Left lung (tissue), 10 donors: ENCODE data around the gene EXD3. TPM values are rescaled to one million over a fixed set of nuclear protein-coding genes. Genes with fewer than 3 reads are reported as not detected.
"Not testable (repeated sequence)": the region's sequence is repeated elsewhere in the genome, so short reads cannot be mapped to it uniquely, and the experiment has no call there.

ENCODE experiments used
- ATAC-seq: fragments of 200-7000 bp; cut with Tn5 transposase; one replicate; pipeline ENCODE4 v1.9.1; 2020; ENCODE audit warnings: moderate library complexity
- DNase-seq, 4 donors: peaks; one replicate each; pipeline ENCODE4 v3.0.0-alpha.2; 2013 to 2020
- H3K27ac ChIP-seq, 2 donors: fragments of 200-600 bp; sonication (generic) in 1 of 2; one replicate each; pipeline versions ENCODE4 v1.5.0 to v1.8.0; 2020 to 2021
- H3K27me3 ChIP-seq, 2 donors: fragments of 200-600 bp; sonication (generic) in 1 of 2; one replicate each; pipeline versions ENCODE4 v1.5.0 to v1.8.0; 2020 to 2021
- H3K36me3 ChIP-seq, 2 donors: fragments of 200-600 bp; sonication (generic) in 1 of 2; one replicate each; pipeline versions ENCODE4 v1.5.0 to v1.8.0; 2020 to 2021
- H3K4me1 ChIP-seq, 2 donors: fragments of 200-600 bp; one replicate each; pipeline ENCODE4 v1.8.0; 2021
- H3K4me3 ChIP-seq, 2 donors: fragments of 200-600 bp; sonication (generic) in 1 of 2; one replicate each; pipeline versions ENCODE4 v1.5.0 to v1.8.0; 2020 to 2021; ENCODE audit warnings: mild to moderate bottlenecking in 1 of 2
- H3K9me3 ChIP-seq, 2 donors: fragments of 200-600 bp; sonication (generic) in 1 of 2; one replicate each; pipeline versions ENCODE4 v1.5.0 to v1.8.0; 2020 to 2021
- intact Hi-C, 2 donors: fragments of 100-400 bp; cut with DNase I; formaldehyde crosslinking; loops; one replicate each; pipeline versions ENCODE4 v1.11.2 to v1.14.2; 2022
- polyA plus RNA-seq, 6 donors: library from polyadenylated mRNA; unstranded; fragments of 120-200 nt; gene quantifications; one replicate each; pipeline ENCODE4 v1.2.1, GENCODE V29; 2013; ENCODE audit not compliant: insufficient read length in 6 of 6
- total RNA-seq, 2 donors: library from RNA; stranded (reverse); fragmentation: NEBNext Ultra II Directional; extraction: Animal tissue kit (Norgen Biotek cat#: 25700); gene quantifications; one replicate each; pipeline ENCODE4 v1.2.1, GENCODE V29; 2021
- TF ChIP-seq, protein P1 (sequence below), 2 donors: fragments of 200-600 bp; sonication (generic) in 1 of 2; IDR thresholded peaks; one replicate each; pipeline versions ENCODE4 v1.5.0 to v1.8.0; 2021; ENCODE audit warnings: antibody characterized with exemption in 2 of 2
- donor health status: DM: no; HTN: yes; CAD: no.
- donor health status: DM: no; HTN: no; CAD: no.

Gene EXD3
- total and polyA plus RNA-seq, 8 donors, result 13.2 to 21.8 (median 16.6) TPM

DNA sequence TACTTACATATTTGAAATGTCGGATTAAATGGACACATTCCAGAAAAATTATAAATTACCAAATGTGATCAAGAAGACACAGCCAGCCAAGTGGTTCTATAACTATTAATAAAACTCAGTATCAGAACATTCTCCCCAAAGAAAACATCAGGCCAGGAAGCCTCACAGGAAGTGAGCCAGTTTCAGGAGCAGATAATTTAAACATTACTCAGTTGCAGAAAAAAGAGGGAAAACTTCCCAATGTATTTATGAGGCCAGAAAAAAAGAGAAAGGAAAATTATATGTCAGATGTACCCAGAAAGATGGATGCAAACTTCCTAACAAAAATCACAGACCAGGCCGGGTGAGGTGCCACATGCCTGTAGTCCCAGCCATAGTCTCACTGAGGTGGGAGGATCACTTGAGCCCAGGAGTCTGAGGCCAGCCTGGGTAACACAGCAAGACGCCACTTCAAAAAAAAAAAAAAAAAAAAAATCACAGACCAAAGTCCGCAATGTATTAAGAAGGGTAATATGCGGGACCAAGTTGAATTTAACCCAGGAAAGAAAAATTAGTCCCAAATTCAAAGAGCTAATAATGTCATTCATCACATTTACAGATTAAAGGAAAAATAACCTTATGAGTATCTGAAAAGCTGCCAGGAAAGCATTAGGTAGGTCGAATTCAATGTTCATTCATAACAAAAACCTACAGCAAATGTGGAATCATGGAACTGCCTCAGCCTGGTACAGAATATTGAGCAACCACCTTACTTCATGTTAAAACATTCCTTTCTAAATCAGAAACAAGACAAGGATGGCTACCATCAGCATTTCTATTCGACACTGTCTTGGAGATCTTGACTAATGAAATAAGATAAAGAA, 83.7 kb downstream of the EXD3 start:
- intact Hi-C loops, result no loop called here

DNA sequence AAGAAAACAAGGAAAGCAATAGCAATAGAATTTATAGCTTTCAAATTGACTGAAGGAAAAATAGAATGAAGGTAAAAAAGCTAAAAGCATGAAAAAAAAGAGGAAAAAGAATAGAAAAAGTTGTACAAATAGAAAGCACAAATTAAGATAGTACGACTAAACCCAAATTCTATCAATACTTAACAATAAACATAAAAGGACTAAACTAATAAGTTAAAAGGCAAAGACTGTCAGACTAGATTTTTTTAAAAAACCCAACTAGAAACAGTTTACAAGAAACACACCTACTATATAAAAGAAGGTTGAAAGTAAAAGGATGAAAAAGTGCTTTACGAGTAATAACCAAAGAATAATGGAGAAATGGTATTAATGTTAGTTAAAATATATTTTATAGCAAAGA, 86.2 kb downstream of the EXD3 start:
- Histone ChIP-seq H3K4me3 (no peak overlapping the region), H3K9me3 (peaks cover 0 to 20% of the 10 kb centered on the region in 2 donors), H3K4me1 (no peaks in the 10 kb centered on the region), H3K27me3 (no peaks in the 10 kb centered on the region), H3K36me3 (no peaks in the 10 kb centered on the region), H3K27ac (no peak overlapping the region)
- TF ChIP-seq, protein P1, sequence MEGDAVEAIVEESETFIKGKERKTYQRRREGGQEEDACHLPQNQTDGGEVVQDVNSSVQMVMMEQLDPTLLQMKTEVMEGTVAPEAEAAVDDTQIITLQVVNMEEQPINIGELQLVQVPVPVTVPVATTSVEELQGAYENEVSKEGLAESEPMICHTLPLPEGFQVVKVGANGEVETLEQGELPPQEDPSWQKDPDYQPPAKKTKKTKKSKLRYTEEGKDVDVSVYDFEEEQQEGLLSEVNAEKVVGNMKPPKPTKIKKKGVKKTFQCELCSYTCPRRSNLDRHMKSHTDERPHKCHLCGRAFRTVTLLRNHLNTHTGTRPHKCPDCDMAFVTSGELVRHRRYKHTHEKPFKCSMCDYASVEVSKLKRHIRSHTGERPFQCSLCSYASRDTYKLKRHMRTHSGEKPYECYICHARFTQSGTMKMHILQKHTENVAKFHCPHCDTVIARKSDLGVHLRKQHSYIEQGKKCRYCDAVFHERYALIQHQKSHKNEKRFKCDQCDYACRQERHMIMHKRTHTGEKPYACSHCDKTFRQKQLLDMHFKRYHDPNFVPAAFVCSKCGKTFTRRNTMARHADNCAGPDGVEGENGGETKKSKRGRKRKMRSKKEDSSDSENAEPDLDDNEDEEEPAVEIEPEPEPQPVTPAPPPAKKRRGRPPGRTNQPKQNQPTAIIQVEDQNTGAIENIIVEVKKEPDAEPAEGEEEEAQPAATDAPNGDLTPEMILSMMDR (IDR thresholded peaks at IDR 0.05), result no peak
- intact Hi-C loops, result no loop called here
- no peak for DNase-seq
- ATAC-seq, result no peak

More for the DNA sequence above, 83.7 kb downstream of the EXD3 start:
- Histone ChIP-seq H3K4me3 (no peak overlapping the region), H3K27me3 (no peaks in the 10 kb centered on the region), H3K9me3 (peaks cover 0 to 27% of the 10 kb centered on the region in 2 donors), H3K36me3 (no peaks in the 10 kb centered on the region), H3K4me1 (no peaks in the 10 kb centered on the region), H3K27ac (no peak overlapping the region)
- no peak for ATAC-seq
- no peak for DNase-seq
- TF ChIP-seq, protein P1 (IDR thresholded peaks at IDR 0.05), result no peak

DNA sequence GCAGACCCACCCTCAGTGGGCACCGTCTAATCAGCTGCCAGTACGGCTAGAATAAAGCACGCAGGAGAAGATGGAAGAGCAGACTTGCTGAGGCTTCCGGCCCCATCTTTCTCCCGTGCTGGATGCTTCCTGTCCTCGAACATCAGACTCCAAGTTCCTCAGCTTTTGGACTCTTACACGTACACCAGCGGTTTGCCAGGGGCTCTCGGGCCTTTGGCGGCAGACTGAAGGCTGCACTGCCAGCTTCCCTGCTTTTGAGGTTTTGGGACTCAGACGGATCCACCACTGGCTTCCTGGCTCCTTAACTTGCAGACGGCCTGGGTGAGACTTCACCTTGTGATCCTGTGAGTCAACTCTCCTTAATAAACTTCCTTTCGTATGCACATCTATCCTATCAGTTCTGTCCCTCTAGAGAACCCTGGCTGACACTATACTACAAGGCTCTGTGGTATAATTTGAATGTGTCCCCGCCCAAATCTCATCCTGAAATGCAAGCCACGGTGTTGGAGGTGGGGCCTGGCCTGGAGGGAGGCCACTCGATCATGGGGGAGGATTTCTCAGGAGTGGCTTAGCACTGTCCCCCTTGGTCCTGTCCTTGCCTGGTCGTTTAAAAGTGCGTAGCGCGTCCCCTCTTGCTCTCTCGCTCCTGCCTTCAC, 89.8 kb downstream of the EXD3 start:
- Histone ChIP-seq H3K36me3 (no peaks in the 10 kb centered on the region), H3K4me3 (no peak overlapping the region), H3K27me3 (no peaks in the 10 kb centered on the region), H3K27ac (no peak overlapping the region), H3K4me1 (no peaks in the 10 kb centered on the region), H3K9me3 (peaks cover 0 to 20% of the 10 kb centered on the region in 2 donors)
- DNase-seq (no peak), ATAC-seq (no peak)
- TF ChIP-seq, protein P1 (IDR thresholded peaks at IDR 0.05), result no peak
- intact Hi-C loops, result no loop called here

GRCh38 chr9:137331929-137332328, 91.0 kb downstream of the EXD3 start:
- Histone ChIP-seq H3K27ac (no peak overlapping the region), H3K9me3 (peaks cover 0 to 12% of the 10 kb centered on the region in 2 donors), H3K36me3 (no peaks in the 10 kb centered on the region), H3K4me3 (no peak overlapping the region), H3K4me1 (no peaks in the 10 kb centered on the region), H3K27me3 (no peaks in the 10 kb centered on the region)
- ATAC-seq (no peak), DNase-seq (no peak)
- TF ChIP-seq, protein P1 (IDR thresholded peaks at IDR 0.05), result no peak
- intact Hi-C loops, result no loop called here

DNA sequence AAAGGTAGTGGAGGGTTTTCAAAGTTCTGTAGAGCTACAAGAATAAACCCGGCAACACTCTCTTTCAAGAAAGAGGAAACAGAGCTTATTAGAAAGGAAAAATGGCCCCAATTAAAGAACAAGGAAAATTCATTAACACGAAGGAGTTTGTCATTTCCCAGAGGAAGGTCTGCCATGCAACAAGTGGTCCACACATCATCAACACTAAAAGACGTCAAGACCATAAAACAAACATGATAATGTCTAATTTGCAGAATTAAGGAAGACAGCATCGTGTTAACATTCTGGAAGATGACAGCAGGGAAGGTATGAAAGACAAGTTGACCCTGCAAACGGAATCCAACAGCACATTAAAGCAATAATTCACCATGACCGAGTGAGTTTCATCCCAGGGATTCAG, 92.3 kb downstream of the EXD3 start:
- Histone ChIP-seq H3K4me1 (no peaks in the 10 kb centered on the region), H3K4me3 (no peak overlapping the region), H3K27me3 (no peaks in the 10 kb centered on the region), H3K36me3 (no peaks in the 10 kb centered on the region), H3K27ac (no peak overlapping the region), H3K9me3 (peaks cover 0 to under 1% of the 10 kb centered on the region in 2 donors)
- TF ChIP-seq, protein P1 (IDR thresholded peaks at IDR 0.05), result no peak
- DNase-seq, result no peak
- intact Hi-C loops, result no loop called here
- ATAC-seq, result no peak

DNA sequence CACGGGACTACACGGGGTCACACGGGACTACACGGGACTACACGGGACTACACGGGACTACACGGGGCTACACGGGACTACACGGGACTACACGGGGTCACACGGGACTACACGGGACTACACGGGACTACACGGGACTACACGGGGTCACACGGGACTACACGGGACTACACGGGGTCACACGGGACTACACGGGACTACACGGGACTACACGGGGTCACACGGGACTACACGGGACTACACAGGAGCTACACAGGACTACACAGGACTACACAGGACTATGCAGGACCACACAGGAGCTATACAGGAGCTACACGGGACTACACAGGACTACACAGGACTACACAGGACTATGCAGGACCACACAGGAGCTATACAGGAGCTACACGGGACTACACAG, 93.4 kb downstream of the EXD3 start:
- H3K27me3 ChIP-seq, H3K27ac ChIP-seq, H3K9me3 ChIP-seq, H3K4me1 ChIP-seq, DNase-seq, intact Hi-C loops, H3K36me3 ChIP-seq, ATAC-seq, H3K4me3 ChIP-seq: not testable (repeated sequence)

GRCh38 chr9:137327641-137328550, 95.1 kb downstream of the EXD3 start:
- H3K27ac ChIP-seq, ATAC-seq, H3K4me3 ChIP-seq, intact Hi-C loops, H3K27me3 ChIP-seq, DNase-seq, H3K36me3 ChIP-seq, H3K4me1 ChIP-seq, H3K9me3 ChIP-seq: not testable (repeated sequence)
